Natural killer cell (primary cell): Measurements from ENCODE around the gene LHX6. TPM values are rescaled to one million over a fixed set of nuclear protein-coding genes. Genes with fewer than 3 reads are reported as not detected.

Experiments
- ATAC-seq, 3 donors: fragments of 150-1000 bp in 2 of 3; fragments of 200-7000 bp in 1 of 3; cut with Tn5 transposase; 1 replicate in 1 of 3; 2 replicates in 2 of 3; pipeline ENCODE4 v1.10.0; 2021; ENCODE audit warnings: mild to moderate bottlenecking in 2 of 3, moderate library complexity in 2 of 3
- DNase-seq, 2 donors: peaks; one replicate each; pipeline versions ENCODE4 v3.0.0 to v3.0.0-alpha.2; 2013 to 2021; ENCODE audit warnings: mixed read lengths in 1 of 2
- H3K27ac ChIP-seq: one replicate; pipeline ENCODE4 v1.5.1; 2013; ENCODE audit warnings: mild to moderate bottlenecking, low read length
- H3K27me3 ChIP-seq: one replicate; pipeline ENCODE4 v1.6.1; 2013; ENCODE audit warnings: low read length; ENCODE audit not compliant: control insufficient read depth, insufficient read depth
- H3K36me3 ChIP-seq: one replicate; pipeline ENCODE4 v1.6.1; 2013; ENCODE audit warnings: low read length; ENCODE audit not compliant: control insufficient read depth, insufficient read depth
- H3K4me1 ChIP-seq: one replicate; pipeline ENCODE4 v1.6.1; 2013; ENCODE audit warnings: low read length; ENCODE audit not compliant: control insufficient read depth, insufficient read depth
- H3K4me3 ChIP-seq: one replicate; pipeline ENCODE4 v1.5.1; 2013; ENCODE audit warnings: low read length
- H3K9me3 ChIP-seq: one replicate; pipeline ENCODE4 v1.6.1; 2013; ENCODE audit warnings: low read length; ENCODE audit not compliant: control insufficient read depth, insufficient read depth
- H3K27ac Mint-ChIP-seq, 2 donors: one replicate each; pipeline ENCODE4 v1.8.0; 2022; ENCODE audit warnings: mild to moderate bottlenecking in 2 of 2, mixed read lengths in 2 of 2, moderate library complexity in 1 of 2
- H3K27me3 Mint-ChIP-seq, 2 donors: one replicate each; pipeline ENCODE4 v1.8.0; 2022; ENCODE audit warnings: low read depth in 2 of 2, mixed read lengths in 2 of 2
- H3K36me3 Mint-ChIP-seq: one replicate; pipeline ENCODE4 v1.8.0; 2022; ENCODE audit warnings: mixed read lengths
- H3K4me1 Mint-ChIP-seq, 2 donors: one replicate each; pipeline ENCODE4 v1.8.0; 2022; ENCODE audit warnings: mixed read lengths in 2 of 2
- H3K4me3 Mint-ChIP-seq: one replicate; pipeline ENCODE4 v1.8.0; 2022; ENCODE audit warnings: mild to moderate bottlenecking, moderate library complexity, mixed read lengths
- H3K9me3 Mint-ChIP-seq, 2 donors: one replicate each; pipeline ENCODE4 v1.8.0; 2022; ENCODE audit warnings: mixed read lengths in 2 of 2
- CTCF ChIP-seq: fragments of 200-600 bp; IDR thresholded peaks from one replicate; pipeline ENCODE4 v1.8.0; 2022; ENCODE audit warnings: antibody characterized with exemption
- WGBS: methylation state at CpG from one replicate; pipeline ENCODE4 v1.1.7; 2013; ENCODE audit warnings: missing lambda C conversion rate; ENCODE audit not compliant: insufficient coverage; 5-methylcytosine and 5-hydroxymethylcytosine counted together
- intact Hi-C: fragments of 100-400 bp; cut with micrococcal nuclease; formaldehyde crosslinking; loops from one replicate; pipeline ENCODE4 v1.14.2; 2022
- total RNA-seq, 4 donors: library from RNA; stranded (reverse); fragments of 120-200 nt in 1 of 4; gene quantifications; one replicate each; pipeline versions ENCODE4 v1.2.3 to v1.2.4, GENCODE V29; 2013 to 2022

LHX6 gene
- total RNA-seq, 3 donors from 2014 or later (not counting 1 experiment from before 2014, with no cell fraction given): not detected

- Histone ChIP-seq H3K27ac (peak within 1 kb of the TSS; percentile 85), H3K9me3 (no peaks in the 10 kb centered on the region), H3K36me3 (peaks cover 16% of the 10 kb centered on the region), H3K4me3 (peak within 1 kb of the TSS; percentile 88), H3K4me1 (peaks cover 13% of the 10 kb centered on the region), H3K27me3 (no peaks in the 10 kb centered on the region)
- Mint-ChIP-seq H3K4me3 (peak within 1 kb of the TSS; percentile 99), H3K9me3 (no peaks in the 10 kb centered on the region), H3K4me1 (peaks cover 57% of the 10 kb centered on the region in 2 donors), H3K36me3 (peaks cover 11% of the 10 kb centered on the region), H3K27ac (peak within 1 kb of the TSS; percentile 99 to 100), H3K27me3 (no peaks in the 10 kb centered on the region)
- DNase-seq (peak; percentile 96), ATAC-seq (peak; percentile 78 to 91 (median 82))
- under 1% methylated on average over 60 of the region's 60 CpGs for WGBS
- intact Hi-C loops: loop anchor here (1.0 to 10.0 kb wide), 4 partner anchors 105 to 550 kb away; partner anchors contain the start of genes MORN5, NDUFA8 and TTLL11
- TF ChIP-seq CTCF: no peak
Observed at GRCh38 chr9:122264360-122265148, 35.8 kb upstream of the LHX6 start, which contains the start of the genes MRRF and RBM18. Gene MRRF, plus strand, starts transcription at chr9:122264882. Its CDS starts 6,010 bp downstream, at chr9:122270892. Gene RBM18, minus strand, starts transcription at chr9:122264840. Its CDS starts 3,348 bp downstream, at chr9:122261492.

GRCh38 chr9:122263699-122264349 is 35.1 kb upstream of the LHX6 start:
- peak in 1 of 3 donors; percentile 1 for ATAC-seq
- H3K27me3 ChIP-seq: no peaks in the 10 kb centered on the region
- peaks cover 11% of the 10 kb centered on the region for H3K36me3 Mint-ChIP-seq
- intact Hi-C loops: loop anchor here (1.0 to 10.0 kb wide), 4 partner anchors 105 to 551 kb away; partner anchors contain the start of genes MORN5, NDUFA8 and TTLL11
- H3K9me3 Mint-ChIP-seq: no peaks in the 10 kb centered on the region
- H3K9me3 ChIP-seq: no peaks in the 10 kb centered on the region
- H3K27ac ChIP-seq: peak overlapping the region; percentile 85
- H3K36me3 ChIP-seq: peaks cover 23% of the 10 kb centered on the region
- 16% methylated on average over 13 of the region's 13 CpGs for WGBS
- peak overlapping the region; percentile 99 for H3K4me3 Mint-ChIP-seq
- H3K4me1 ChIP-seq: peaks cover 13% of the 10 kb centered on the region
- H3K4me3 ChIP-seq: peak overlapping the region; percentile 88
- H3K4me1 Mint-ChIP-seq: peaks cover 57 to 61% of the 10 kb centered on the region in 2 donors
- H3K27me3 Mint-ChIP-seq: no peaks in the 10 kb centered on the region
- DNase-seq: no peak
- H3K27ac Mint-ChIP-seq: peak overlapping the region; percentile 99 to 100
- no peak for TF ChIP-seq CTCF

- no peak for ATAC-seq
- intact Hi-C loops: loop anchor here (10.0 kb wide), 2 partner anchors 137 to 553 kb away; no protein-coding TSS in a partner anchor
- TF ChIP-seq CTCF: no peak
- no peak overlapping the region for H3K4me3 ChIP-seq
- Mint-ChIP-seq H3K27me3 (no peaks in the 10 kb centered on the region), H3K4me1 (peaks cover 57 to 66% of the 10 kb centered on the region in 2 donors), H3K36me3 (peaks cover 11% of the 10 kb centered on the region), H3K4me3 (peak overlapping the region; percentile 49), H3K9me3 (no peaks in the 10 kb centered on the region), H3K27ac (peak overlapping the region; percentile 99 to 100)
- H3K27ac ChIP-seq: no peak overlapping the region
- no peak for DNase-seq
- H3K36me3 ChIP-seq: peaks cover 30% of the 10 kb centered on the region
- no peaks in the 10 kb centered on the region for H3K9me3 ChIP-seq
- H3K4me1 ChIP-seq: peaks cover 13% of the 10 kb centered on the region
- 100% methylated on average over 1 of the region's 1 CpG for WGBS
- no peaks in the 10 kb centered on the region for H3K27me3 ChIP-seq
Observed at GRCh38 chr9:122262073-122262472, 33.3 kb upstream of the LHX6 start.
